GM19463 (cell line): ENCODE results near the gene NMB.

ENCODE experiments used
- ATAC-seq: cut with Tn5 transposase; IDR thresholded peaks from one replicate; pipeline ENCODE4 v1.9.1; 2021; ENCODE audit warnings: mild to moderate bottlenecking, moderate library complexity; ENCODE audit not compliant: unreplicated experiment

NMB gene

GRCh38 chr15:84620626-84621025, 37.4 kb downstream of the NMB start:
- ATAC-seq: no peak

- ATAC-seq: no peak
Observed at GRCh38 chr15:84616235-84616634, 41.8 kb downstream of the NMB start.

- ATAC-seq: no peak
Observed at GRCh38 chr15:84611631-84612030, 46.4 kb downstream of the NMB start.

GRCh38 chr15:84609818-84610525, 48.0 kb downstream of the NMB start:
- no peak for ATAC-seq

GRCh38 chr15:84608707-84609284, 49.2 kb downstream of the NMB start:
- ATAC-seq: no peak

- ATAC-seq: no peak
Observed at GRCh38 chr15:84606653-84607120, 51.3 kb downstream of the NMB start.

GRCh38 chr15:84605554-84605882, 52.5 kb downstream of the NMB start:
- ATAC-seq: no peak
